Gastroesophageal sphincter (tissue), 3 donors: ENCODE data around the gene DNAI7.

ENCODE experiments used
- EP300 ChIP-seq: sonication (generic); formaldehyde crosslinking; IDR thresholded peaks from one replicate; pipeline ENCODE4 v1.6.1; 2017; ENCODE audit warnings: antibody characterized with exemption, mild to moderate bottlenecking
- POLR2A ChIP-seq, 2 donors: fragments of 450-650 bp; IDR thresholded peaks; one replicate each; pipeline ENCODE4 v1.6.1; 2017; ENCODE audit warnings: antibody characterized with exemption in 2 of 2, mild to moderate bottlenecking in 2 of 2, moderate library complexity in 1 of 2
- POLR2AphosphoS5 ChIP-seq: sonication (generic); formaldehyde crosslinking; IDR thresholded peaks from one replicate; pipeline ENCODE4 v1.6.1; 2017; ENCODE audit warnings: antibody characterized with exemption
- TF ChIP-seq, protein P1 (sequence below), 4 experiments: fragments of 200-600 bp in 2 of 4; fragments of 450-650 bp in 2 of 4; sonication (generic) in 1 of 4; IDR thresholded peaks; one replicate each; pipeline ENCODE4 v1.5.1; 2017 to 2019; ENCODE audit warnings: antibody characterized with exemption in 4 of 4, mild to moderate bottlenecking in 2 of 4, moderate library complexity in 2 of 4

DNA sequence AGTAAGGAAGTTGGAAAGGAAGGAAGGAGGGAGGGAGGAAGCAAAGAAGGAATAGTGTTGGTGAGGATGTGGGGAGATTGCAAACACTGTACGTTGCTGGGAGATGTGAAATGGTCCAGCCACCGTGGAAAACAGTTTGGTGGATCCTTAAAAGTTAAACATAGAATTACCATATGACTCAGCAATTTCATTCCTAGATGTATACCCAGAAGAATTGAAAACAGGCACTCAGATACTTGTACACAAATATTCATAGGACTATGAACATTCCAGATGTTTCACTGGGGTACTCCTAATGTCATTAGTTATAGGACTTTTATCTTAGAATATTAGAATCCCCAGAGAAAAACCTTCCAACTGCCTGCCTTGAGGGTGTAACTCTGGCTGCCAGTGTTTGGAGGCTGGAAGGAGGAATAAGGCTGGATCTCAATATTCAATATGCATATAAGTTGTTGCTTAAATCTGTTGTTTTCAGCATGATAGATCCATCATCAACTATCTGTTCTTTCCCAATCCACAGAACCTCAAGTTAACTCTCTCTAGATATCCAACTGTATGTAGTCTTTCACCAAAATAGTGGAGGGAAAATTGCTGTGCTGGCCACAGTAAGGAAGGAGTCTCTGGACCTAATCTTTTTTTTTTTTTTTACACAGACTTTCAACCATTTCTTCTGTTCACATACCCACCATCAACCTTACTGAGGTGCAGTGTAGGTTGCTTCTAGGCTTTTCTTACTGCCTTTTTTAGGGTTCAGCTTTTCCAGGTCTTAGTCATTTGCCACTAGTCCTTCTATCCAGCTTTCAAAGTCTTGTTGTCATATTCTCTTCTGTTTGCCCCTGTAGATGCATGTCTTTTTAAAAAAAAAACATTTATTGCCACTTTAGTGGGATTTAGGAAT, 94.5 kb downstream of the DNAI7 start:
- TF ChIP-seq, protein P1, sequence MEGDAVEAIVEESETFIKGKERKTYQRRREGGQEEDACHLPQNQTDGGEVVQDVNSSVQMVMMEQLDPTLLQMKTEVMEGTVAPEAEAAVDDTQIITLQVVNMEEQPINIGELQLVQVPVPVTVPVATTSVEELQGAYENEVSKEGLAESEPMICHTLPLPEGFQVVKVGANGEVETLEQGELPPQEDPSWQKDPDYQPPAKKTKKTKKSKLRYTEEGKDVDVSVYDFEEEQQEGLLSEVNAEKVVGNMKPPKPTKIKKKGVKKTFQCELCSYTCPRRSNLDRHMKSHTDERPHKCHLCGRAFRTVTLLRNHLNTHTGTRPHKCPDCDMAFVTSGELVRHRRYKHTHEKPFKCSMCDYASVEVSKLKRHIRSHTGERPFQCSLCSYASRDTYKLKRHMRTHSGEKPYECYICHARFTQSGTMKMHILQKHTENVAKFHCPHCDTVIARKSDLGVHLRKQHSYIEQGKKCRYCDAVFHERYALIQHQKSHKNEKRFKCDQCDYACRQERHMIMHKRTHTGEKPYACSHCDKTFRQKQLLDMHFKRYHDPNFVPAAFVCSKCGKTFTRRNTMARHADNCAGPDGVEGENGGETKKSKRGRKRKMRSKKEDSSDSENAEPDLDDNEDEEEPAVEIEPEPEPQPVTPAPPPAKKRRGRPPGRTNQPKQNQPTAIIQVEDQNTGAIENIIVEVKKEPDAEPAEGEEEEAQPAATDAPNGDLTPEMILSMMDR (IDR thresholded peaks at IDR 0.05): no peak
- TF ChIP-seq POLR2A (IDR thresholded peaks at IDR 0.05) (no peak), EP300 (no peak), POLR2AphosphoS5 (no peak)
